GM12891 (cell line): ENCODE results near the gene NAV2.

Source experiments
- DNase-seq: peaks from one replicate; pipeline ENCODE4 v3.0.0; 2011; ENCODE audit warnings: low spot score; ENCODE audit not compliant: insufficient read length
- FAIRE-seq: peaks from 2 replicates; lab custom pipeline; 2011; peaks lifted over from hg19 to GRCh38; lab: Jason Lieb, UNC
- PAX5 ChIP-seq: IDR thresholded peaks from 2 replicates; pipeline ENCODE4 v1.6.1; 2011; ENCODE audit warnings: low read length, moderate library complexity, mild to moderate bottlenecking; ENCODE audit not compliant: insufficient read depth, severe bottlenecking
- POLR2A ChIP-seq: IDR thresholded peaks from 2 replicates; pipeline ENCODE4 v1.6.1; 2011; ENCODE audit warnings: low read depth, low read length, control low read depth
- POLR2AphosphoS5 ChIP-seq: IDR thresholded peaks from 2 replicates; pipeline ENCODE4 v1.6.1; 2011; ENCODE audit warnings: low read depth, low read length, control low read depth
- POU2F2 ChIP-seq: IDR thresholded peaks from 2 replicates; pipeline ENCODE4 v1.6.1; 2011; ENCODE audit warnings: low read depth, mild to moderate bottlenecking, control low read depth, low read length, moderate library complexity
- SPI1 ChIP-seq: IDR thresholded peaks from 2 replicates; pipeline ENCODE4 v1.6.1; 2011; ENCODE audit warnings: low read depth, low read length, control low read depth
- TAF1 ChIP-seq: IDR thresholded peaks from 2 replicates; pipeline ENCODE4 v1.6.1; 2011; ENCODE audit warnings: low read depth, low read length, control low read depth

NAV2 gene

GRCh38 chr11:19738124-19738523 is 25.5 kb downstream of the NAV2 start:
- no peak for DNase-seq
- TF ChIP-seq POLR2AphosphoS5 (no peak), POLR2A (no peak), PAX5 (no peak), POU2F2 (no peak), TAF1 (no peak), SPI1 (no peak)
- FAIRE-seq, result no peak

- DNase-seq, result no peak
- no peak for FAIRE-seq
- no peak for TF ChIP-seq SPI1
These were observed 27.2 kb downstream of the NAV2 start for GRCh38 chr11:19739872-19740271.

- no peak for TF ChIP-seq POLR2A
- no peak for TF ChIP-seq TAF1
- no peak for TF ChIP-seq POU2F2
- no peak for DNase-seq
These were observed 27.9 kb downstream of the NAV2 start for GRCh38 chr11:19740586-19740985.

GRCh38 chr11:19742588-19743292 is 30.1 kb downstream of the NAV2 start:
- peak; percentile 76 for FAIRE-seq
- DNase-seq, result peak; percentile 11
- TF ChIP-seq TAF1 (no peak), POLR2A (no peak)

More at GRCh38 chr11:19740586-19740985, 27.9 kb downstream of the NAV2 start:
- no peak for FAIRE-seq

- FAIRE-seq, result no peak
- DNase-seq, result no peak
- no peak for TF ChIP-seq POLR2A
- no peak for TF ChIP-seq PAX5
- TF ChIP-seq POLR2AphosphoS5, result no peak
- no peak for TF ChIP-seq TAF1
- TF ChIP-seq POU2F2, result no peak
- TF ChIP-seq SPI1, result no peak
These were observed 31.0 kb downstream of the NAV2 start for GRCh38 chr11:19743622-19744021.

- FAIRE-seq, result no peak
- DNase-seq, result no peak
- no peak for TF ChIP-seq PAX5
- TF ChIP-seq POU2F2, result no peak
- TF ChIP-seq TAF1, result no peak
- TF ChIP-seq SPI1, result no peak
- TF ChIP-seq POLR2AphosphoS5, result no peak
- TF ChIP-seq POLR2A, result no peak
These were observed 31.5 kb downstream of the NAV2 start for GRCh38 chr11:19744130-19744529.

- TF ChIP-seq SPI1, result no peak
- TF ChIP-seq POLR2A, result no peak
- no peak for TF ChIP-seq TAF1
- no peak for TF ChIP-seq POU2F2
- no peak for TF ChIP-seq POLR2AphosphoS5
- TF ChIP-seq PAX5, result no peak
- DNase-seq (no peak), FAIRE-seq (no peak)
These were observed 33.4 kb downstream of the NAV2 start for GRCh38 chr11:19746086-19746485.

- DNase-seq (no peak), FAIRE-seq (no peak)
- TF ChIP-seq POLR2A (no peak), POLR2AphosphoS5 (no peak), PAX5 (no peak), TAF1 (no peak)
These were observed 35.0 kb downstream of the NAV2 start for GRCh38 chr11:19747634-19748033.

GRCh38 chr11:19751055-19751454 is 38.4 kb downstream of the NAV2 start:
- no peak for DNase-seq

GRCh38 chr11:19753451-19754106 is 40.9 kb downstream of the NAV2 start:
- TF ChIP-seq SPI1 (no peak), POLR2A (no peak), POU2F2 (no peak)
- DNase-seq, result no peak
- FAIRE-seq, result no peak

More at GRCh38 chr11:19751055-19751454, 38.4 kb downstream of the NAV2 start:
- FAIRE-seq, result no peak
- TF ChIP-seq POLR2AphosphoS5 (no peak), TAF1 (no peak), POLR2A (no peak), POU2F2 (no peak), PAX5 (no peak), SPI1 (no peak)
